HepG2 (cell line): ENCODE results near the gene HNRNPM. TPM values are rescaled to one million over a fixed set of nuclear protein-coding genes. Genes with fewer than 3 reads are reported as not detected.
A peak's percentile ranks its signal among the peaks of the same experiment; 100 is the strongest.

ENCODE experiments used
- DMAP1 ChIP-seq: IDR thresholded peaks from 2 replicates; pipeline ENCODE4 v1.6.1; 2016
- GLMP ChIP-seq: sonication (generic); formaldehyde crosslinking; IDR thresholded peaks from 2 replicates; pipeline ENCODE4 v1.9.0; 2021; ENCODE audit warnings: missing genetic modification reagents, mild to moderate bottlenecking, borderline replicate concordance
- KIAA2018 ChIP-seq: sonication (generic); formaldehyde crosslinking; IDR thresholded peaks from 2 replicates; pipeline ENCODE4 v1.5.0; 2020; ENCODE audit warnings: mild to moderate bottlenecking, missing genetic modification reagents, borderline replicate concordance
- SAP130 ChIP-seq: IDR thresholded peaks from 2 replicates; pipeline ENCODE4 v1.6.1; 2016; ENCODE audit warnings: low read depth
- SPEN ChIP-seq: sonication (generic); formaldehyde crosslinking; IDR thresholded peaks from 2 replicates; pipeline ENCODE4 v1.5.1; 2020; ENCODE audit warnings: low read depth, mild to moderate bottlenecking, missing genetic modification reagents
- ZNF512B ChIP-seq: sonication (generic); formaldehyde crosslinking; IDR thresholded peaks from 2 replicates; pipeline ENCODE4 v1.5.1; 2020; ENCODE audit warnings: missing genetic modification reagents, mild to moderate bottlenecking, borderline replicate concordance
- polyA plus RNA-seq, 8 experiments: library from polyadenylated mRNA; depleted of rRNA in 3 of 8; stranded (reverse) in 7 of 8; unstranded in 1 of 8; fragments of >200 nt; fragmentation: Illumina TruSeq in 4 of 8; extraction: Trizol in 4 of 8; gene quantifications; 2 replicates each; pipeline versions ENCODE4 v1.2.1 to v1.2.3, GENCODE V29; 2011 to 2016; ENCODE audit warnings: low read depth in 4 of 8, missing spikeins in 1 of 8, mixed read lengths in 1 of 8; ENCODE audit not compliant: insufficient read depth in 1 of 8
- total RNA-seq, 5 experiments: library from RNA; depleted of rRNA; stranded (reverse); fragments of >200 nt; fragmentation: Illumina TruSeq; extraction: Trizol; gene quantifications; 2 replicates each; pipeline ENCODE4 v1.2.3, GENCODE V29; 2016; ENCODE audit warnings: low read depth in 1 of 5

The HNRNPM gene
- total and polyA plus RNA-seq, 2 of the 13 experiments (the other 11 are each of a cell fraction or from before 2014, with no cell fraction given), result 56.7 to 102 TPM

GRCh38 chr19:8513687-8514504 lies 69.1 kb downstream of the HNRNPM start, which contains the start of gene ZNF414 (continued):
- TF ChIP-seq GLMP (CRISPR knock-in tag) (no peak), DMAP1 (CRISPR knock-in tag) (no peak), ZNF512B (no peak), SPEN (CRISPR knock-in tag) (peak; percentile 96), SAP130 (CRISPR knock-in tag) (peak; percentile 83), KIAA2018 (CRISPR knock-in tag) (no peak)
